NAMALWA (cell line): ENCODE data around the gene LTBP3.
A peak's percentile ranks its signal among the peaks of the same experiment; 100 is the strongest.
"Not testable (repeated sequence)": the region's sequence is repeated elsewhere in the genome, so short reads cannot be mapped to it uniquely, and the experiment has no call there.

Source experiments
- DNase-seq: peaks from one replicate; pipeline ENCODE4 v3.0.0-alpha.2; 2015; ENCODE audit warnings: low spot score

Gene LTBP3

GRCh38 chr11:65571420-65571819 is 13.3 kb upstream of the LTBP3 start:
- no peak for DNase-seq

GRCh38 chr11:65569973-65570918 is 12.1 kb upstream of the LTBP3 start, which contains the start of gene ZNRD2:
Gene ZNRD2 (plus strand): TSS chr11:65570477. CDS start chr11:65570492, 15 bp downstream.
- peak; percentile 99 for DNase-seq

GRCh38 chr11:65569164-65569972 is 11.2 kb upstream of the LTBP3 start:
- no peak for DNase-seq

DNA sequence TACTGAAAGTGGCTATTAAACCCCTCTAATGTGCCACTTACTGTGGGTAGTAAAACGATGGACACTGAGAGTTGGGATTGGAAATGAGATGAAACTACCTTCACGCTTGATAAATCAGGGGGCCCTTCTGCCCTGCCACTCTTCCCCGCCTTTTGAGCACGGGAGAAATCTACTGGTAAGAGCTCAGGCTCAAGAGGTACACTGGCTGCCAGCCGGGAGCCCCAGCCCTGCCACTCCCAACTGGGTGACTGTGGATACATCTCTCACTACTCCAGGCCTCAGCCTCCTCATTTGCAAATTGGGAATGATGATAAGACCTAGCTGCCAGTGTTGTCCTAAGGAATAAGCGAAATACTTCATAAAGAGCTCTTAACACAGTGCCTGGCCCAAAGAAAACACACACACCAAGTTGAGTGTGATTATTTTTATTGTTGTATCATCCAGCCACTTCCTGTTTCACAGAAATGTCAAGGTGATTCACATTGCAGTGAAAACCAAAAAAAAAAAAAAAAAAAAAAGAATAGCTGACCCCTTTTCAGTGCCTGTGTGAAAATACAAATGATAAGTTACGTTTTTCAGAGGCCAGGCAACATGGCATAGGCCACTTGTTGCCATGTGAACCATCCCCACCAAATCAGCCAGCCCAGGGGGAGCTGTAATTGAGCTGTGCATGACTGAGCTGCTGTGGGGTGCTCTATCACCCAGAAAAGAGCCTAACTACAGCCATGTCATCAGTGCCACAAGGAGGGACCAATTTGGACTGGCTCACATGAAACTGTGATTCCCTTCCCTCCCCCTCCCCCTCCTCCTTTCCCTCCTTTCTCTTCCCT is 7.7 kb upstream of the LTBP3 start:
- DNase-seq, result peak; percentile 38

GRCh38 chr11:65564879-65565559 is 6.9 kb upstream of the LTBP3 start:
- DNase-seq, result not testable (repeated sequence)

GRCh38 chr11:65563601-65564000 is 5.4 kb upstream of the LTBP3 start:
- no peak for DNase-seq

GRCh38 chr11:65562788-65563187 is 4.6 kb upstream of the LTBP3 start:
- DNase-seq, result no peak

GRCh38 chr11:65562020-65562419 is 3.9 kb upstream of the LTBP3 start:
- DNase-seq, result no peak

GRCh38 chr11:65560555-65561418 is 2.6 kb upstream of the LTBP3 start:
- no peak for DNase-seq

DNA sequence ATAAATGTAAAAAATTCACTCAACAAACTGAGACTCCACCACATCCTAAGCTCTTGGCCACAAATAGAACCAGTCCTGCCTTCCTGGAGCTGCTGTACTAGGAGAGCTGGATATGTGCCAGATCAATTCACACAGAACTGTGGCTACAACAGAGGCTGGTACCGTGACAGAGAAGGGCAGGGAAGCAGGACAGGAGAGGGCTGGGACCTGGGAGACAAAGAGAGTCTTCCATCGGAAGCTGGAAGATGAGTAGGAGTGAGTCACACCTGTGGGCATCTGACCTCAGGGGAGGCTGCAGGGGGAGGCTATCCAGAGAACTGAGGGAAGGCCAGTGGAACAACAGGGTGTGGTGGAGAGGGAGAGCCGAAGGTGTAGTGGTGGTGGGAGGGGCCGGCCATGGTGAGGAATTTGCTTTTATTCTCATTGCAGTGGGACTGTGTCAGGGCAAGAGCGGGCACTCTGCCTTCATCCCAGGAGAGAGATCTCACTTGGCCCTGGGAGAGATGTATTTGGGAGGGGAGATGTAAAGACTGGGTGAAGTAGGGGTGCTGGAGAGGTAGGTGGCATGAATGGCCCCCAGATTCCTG is 1.9 kb upstream of the LTBP3 start:
- no peak for DNase-seq

DNA sequence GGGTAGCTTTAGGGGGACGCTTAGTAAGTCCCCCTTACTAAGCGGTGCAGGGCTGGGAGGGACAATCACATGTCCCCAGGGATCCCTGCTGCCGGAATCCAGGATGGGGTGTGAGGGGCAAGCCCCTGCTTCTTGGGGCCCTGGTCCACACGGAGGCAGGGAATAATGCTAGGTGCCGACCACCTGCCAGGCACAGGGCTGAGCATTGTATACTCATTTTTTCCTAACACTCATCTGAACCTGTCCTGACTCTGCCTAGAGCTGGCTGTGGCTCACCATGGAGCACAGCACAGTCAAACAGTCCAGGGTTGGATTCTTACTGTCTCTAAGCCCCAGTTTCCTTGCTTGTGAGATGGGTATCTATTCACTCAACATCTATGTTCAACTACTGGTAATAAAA is 1.4 kb upstream of the LTBP3 start:
- DNase-seq, result no peak

DNA sequence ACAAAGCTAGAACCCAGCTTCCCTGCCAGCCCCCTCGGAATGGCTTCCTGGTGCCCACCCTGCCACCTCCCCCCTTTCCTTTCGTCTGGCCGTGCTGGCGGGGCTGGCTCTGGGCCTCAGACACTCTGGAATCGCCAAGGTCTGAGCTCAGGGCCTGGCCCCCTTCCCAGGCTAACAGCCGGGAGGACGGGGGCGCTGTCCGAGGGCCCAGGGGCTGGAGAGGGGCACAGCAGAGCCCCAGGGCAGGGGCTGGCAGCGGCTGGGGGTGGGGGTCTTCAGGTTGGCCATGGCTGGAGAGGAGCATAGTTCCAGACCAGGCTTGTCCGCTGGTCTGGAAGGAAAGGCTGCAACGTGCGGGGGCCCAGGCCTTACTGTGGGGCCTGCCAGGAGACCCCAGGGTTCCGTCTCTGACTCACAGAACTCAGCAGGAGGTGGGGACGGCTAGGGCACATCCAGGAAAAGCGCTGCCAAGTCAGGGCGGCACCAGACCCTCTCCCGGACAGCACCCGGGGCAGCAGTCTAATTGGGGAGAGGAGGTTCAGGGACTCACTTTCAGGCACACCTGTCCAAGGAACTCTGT is 861 bp upstream of the LTBP3 start:
- DNase-seq, result no peak

DNA sequence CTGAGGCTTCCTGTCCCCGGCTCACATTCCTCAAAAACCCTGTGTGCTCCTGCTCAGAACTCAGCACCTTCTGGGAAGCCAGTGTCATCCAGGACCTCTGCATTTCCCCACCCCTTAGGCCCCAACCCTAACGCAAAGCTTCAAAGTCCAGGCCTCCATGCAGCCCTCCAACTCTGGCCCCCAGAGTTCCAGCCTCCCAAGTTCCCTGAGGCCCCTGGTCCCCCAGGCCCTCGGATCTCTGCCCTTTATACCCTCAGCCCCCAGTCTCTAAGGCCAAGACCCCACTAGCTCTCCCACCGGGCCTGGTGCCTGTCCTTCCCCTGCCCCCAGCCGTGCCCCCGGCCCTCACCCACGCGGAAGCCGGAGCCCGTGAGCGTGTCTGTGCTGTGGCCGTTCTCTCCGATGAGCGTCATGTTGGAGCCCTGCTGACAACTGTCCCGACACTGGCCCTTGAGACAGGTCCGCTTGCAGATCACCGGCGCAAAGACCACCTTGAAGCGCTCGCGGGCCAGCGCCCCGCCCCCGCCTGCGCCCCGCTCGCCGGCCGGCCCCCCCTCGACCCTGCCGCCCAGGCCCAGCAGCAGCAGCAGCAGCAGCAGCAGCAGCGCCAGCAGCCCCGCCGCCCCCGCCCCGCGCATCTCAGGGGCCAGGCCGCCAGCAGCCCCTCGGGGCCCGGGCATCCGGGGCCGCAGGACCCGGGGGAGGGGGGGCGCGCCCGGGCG is 718 bp downstream of the LTBP3 start:
- no peak for DNase-seq

GRCh38 chr11:65556470-65557279 is 1.5 kb downstream of the LTBP3 start:
- DNase-seq, result no peak

GRCh38 chr11:65555693-65556231 is 2.4 kb downstream of the LTBP3 start:
- DNase-seq, result no peak

DNA sequence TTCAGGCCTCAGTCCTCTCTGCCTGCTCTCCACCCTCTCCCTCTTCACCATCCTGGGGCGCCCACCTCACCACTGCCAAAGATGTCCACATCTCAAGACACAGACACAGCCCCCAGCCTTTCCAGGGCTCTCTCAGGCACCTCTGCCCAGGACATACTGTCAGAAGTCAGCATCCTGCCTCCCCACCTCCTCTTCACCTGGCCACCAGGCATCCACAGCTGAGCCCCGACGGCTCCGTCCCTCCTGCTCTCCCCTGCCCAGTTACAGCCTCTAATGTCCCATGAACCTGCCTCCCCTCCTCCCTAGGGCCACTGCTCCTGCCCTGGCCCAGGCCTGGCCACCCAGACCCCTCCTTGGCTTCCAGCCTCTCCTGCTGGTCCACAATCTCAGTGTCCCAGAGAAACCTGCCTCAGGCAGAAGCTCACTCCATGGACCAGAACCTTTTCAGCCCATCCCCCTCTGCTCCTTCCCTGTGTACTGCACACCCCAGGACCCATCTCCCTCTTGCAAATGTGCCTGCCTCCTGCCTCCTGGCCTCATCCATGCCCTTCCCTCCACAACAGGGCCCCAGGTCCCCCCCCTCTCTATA is 3.2 kb downstream of the LTBP3 start:
- DNase-seq, result no peak

- no peak for DNase-seq
Measured at GRCh38 chr11:65554057-65554818, 3.9 kb downstream of the LTBP3 start.
